ENCODE measurements around the gene PRSS33.

The PRSS33 gene

GRCh38 chr16:2736476-2737237 is 50.7 kb downstream of the PRSS33 start:
- Mint-ChIP-seq H3K4me1 (no peaks in the 10 kb centered on the region), H3K4me3 (no peak overlapping the region), H3K27me3 (no peaks in the 10 kb centered on the region), H3K27ac (no peak overlapping the region), H3K9me3 (no peaks in the 10 kb centered on the region), H3K36me3 (no peaks in the 10 kb centered on the region)

- H3K27ac Mint-ChIP-seq = no peak overlapping the region
- no peaks in the 10 kb centered on the region for H3K4me1 Mint-ChIP-seq
- no peaks in the 10 kb centered on the region for H3K36me3 Mint-ChIP-seq
- H3K9me3 Mint-ChIP-seq = no peaks in the 10 kb centered on the region
- H3K27me3 Mint-ChIP-seq = no peaks in the 10 kb centered on the region
- H3K4me3 Mint-ChIP-seq = no peak overlapping the region
Measured at GRCh38 chr16:2734844-2735515, 52.4 kb downstream of the PRSS33 start.
